HG03460 (cell line): Measurements from ENCODE around the gene STXBP3.
"Not testable (repeated sequence)": the region's sequence is repeated elsewhere in the genome, so short reads cannot be mapped to it uniquely, and the experiment has no call there.

Source experiments
- ATAC-seq: cut with Tn5 transposase; IDR thresholded peaks from one replicate; pipeline ENCODE4 v1.9.1; 2021; ENCODE audit not compliant: unreplicated experiment

The STXBP3 gene

GRCh38 chr1:108729481-108729880, 17.0 kb upstream of the STXBP3 start:
- no peak for ATAC-seq

GRCh38 chr1:108732398-108732797, 14.1 kb upstream of the STXBP3 start:
- no peak for ATAC-seq

GRCh38 chr1:108734171-108734865, 12.2 kb upstream of the STXBP3 start:
- ATAC-seq = no peak

- ATAC-seq = no peak
Measured at GRCh38 chr1:108742253-108742652, 4.2 kb upstream of the STXBP3 start.

- no peak for ATAC-seq
Measured at GRCh38 chr1:108745980-108746381, 493 bp upstream of the STXBP3 start.

DNA sequence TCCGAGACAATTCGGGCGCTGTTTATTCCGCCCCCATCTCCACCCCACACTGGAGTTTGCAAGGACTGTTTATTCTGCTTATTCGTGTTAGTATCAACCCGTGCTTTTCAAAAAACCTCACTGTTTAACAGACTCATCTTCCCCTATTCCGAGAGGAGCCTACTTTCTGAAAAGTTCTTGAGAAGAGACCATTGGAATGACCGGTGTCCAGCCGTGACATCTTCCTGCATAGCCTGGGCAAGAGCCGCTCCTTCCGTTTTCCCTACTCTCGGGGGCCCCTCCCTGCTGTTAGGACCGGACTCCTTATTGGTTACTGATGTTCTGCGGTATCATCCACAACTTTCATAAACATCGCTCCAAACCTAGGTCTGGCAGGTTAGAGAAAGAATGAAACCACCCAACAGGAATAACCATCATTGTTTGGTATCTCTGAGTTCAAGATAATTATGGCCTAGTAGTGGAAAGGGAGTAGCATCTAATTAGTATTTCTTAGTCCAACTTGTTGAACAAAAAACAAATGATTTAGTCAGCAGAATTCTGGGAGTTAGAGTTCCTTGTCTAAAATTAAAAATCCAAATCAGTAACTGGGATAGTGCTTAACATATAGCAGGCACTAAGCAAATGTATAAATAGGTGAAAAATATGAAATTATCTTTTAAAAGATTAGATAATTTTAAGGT, 837 bp downstream of the STXBP3 start:
- ATAC-seq = peak; percentile 41

DNA sequence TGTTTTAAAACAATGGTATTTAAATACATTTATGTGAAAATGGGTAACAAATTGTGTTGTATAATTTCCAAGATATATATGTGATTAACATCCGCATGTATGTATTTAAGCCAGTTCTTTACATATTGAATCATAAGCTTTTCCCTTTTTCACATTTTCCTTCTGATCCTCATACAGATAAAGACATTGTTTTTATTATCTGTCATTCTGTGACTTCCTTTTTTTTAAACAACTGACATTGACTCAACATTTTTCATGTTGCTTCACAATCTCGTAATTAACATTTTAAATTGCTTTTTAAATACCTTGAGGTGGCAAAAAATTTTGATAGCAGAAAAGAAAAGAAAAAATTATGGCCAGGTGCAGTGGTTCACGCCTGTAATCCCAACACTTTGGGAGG, 1.4 kb downstream of the STXBP3 start:
- ATAC-seq = no peak

DNA sequence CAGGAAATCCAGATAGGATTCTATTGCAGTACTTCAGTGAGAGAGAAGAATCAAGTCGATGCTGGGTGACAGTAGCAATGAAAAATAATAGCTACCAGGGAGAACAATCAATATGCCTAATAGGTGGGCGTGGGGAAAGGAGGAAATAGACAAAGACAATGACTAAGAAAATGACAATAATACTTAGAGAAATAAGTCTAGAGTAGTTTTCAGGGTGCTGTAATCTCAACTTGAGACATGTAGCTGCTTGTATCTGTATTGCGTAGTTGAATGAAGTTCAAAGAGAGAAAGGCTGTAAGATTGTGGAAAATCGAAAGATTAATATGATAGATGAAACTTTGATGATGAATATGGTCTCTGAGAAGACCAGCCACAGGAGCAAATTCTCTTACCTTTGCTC, 2.6 kb downstream of the STXBP3 start:
- no peak for ATAC-seq

DNA sequence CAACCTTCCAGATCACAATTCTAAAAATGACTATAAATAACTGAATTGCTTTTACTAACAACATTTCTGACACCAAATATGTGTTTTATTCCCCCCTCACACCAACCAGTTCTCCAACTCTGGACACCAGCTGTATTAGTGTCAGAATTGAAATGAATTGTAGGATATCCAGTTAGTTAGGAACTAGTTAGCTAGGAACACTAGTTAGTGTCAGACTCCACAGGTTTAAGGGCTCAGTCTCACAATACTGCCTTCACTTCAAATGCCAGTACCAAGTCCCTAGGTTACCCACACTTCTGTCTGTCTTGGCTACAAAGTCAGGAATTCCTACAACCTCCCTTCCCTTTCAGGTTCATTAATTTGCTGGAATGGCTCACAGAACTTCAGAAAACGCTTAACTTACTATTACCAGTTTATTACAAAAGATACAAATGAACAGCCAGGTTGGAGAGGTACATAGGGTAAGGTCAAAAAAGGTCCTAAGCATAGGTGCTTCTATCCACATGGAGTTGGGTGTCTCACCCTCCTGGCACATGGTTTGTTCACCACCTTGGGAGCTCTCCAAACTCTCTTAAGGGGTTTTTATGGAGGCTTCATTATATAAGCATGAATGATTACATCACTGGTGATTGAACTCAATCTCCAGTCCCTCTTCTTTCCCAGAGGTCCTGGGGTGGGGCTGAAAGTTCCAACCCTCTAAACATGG, 4.2 kb downstream of the STXBP3 start:
- no peak for ATAC-seq

- no peak for ATAC-seq
Measured at GRCh38 chr1:108753363-108753762, 6.9 kb downstream of the STXBP3 start.

- ATAC-seq = no peak
Measured at GRCh38 chr1:108758796-108759195, 12.3 kb downstream of the STXBP3 start.

DNA sequence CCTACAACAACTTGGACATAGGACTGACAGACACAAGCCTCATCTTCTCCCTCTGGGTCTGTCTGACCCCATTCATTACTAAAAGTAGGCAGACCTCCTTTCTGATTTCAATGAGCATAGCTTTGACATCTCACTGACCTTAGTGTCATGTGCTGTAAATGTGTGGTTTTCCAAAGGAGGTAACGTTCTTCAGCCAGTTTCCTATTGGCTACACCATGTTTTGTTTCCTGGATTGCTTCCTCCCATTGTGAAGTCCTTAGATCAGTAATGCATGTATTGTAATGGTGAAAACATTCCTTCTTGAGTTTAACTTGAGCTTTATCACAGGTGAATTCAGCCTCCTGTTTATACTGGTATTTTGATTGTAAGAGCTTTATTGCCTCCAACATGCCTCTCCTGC, 20.6 kb downstream of the STXBP3 start:
- no peak for ATAC-seq

DNA sequence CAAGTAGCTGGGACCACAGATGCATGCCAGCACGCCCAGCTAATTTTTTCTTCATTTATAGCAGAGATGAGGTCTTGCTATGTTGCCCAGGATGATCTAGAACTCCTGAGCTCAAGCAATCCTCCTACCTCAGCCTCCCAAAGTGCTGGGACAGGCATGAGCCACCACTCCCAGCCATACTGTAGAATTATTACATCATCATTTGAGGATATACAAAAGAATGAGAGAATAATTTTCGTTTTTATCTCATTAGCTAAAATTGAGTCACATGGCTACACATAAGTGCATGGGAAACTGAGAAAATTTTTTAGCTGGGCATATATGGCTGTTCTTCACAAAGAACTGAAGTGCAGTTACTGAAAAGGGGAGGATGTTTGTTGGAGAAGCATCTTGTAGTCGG, 21.2 kb downstream of the STXBP3 start:
- no peak for ATAC-seq

DNA sequence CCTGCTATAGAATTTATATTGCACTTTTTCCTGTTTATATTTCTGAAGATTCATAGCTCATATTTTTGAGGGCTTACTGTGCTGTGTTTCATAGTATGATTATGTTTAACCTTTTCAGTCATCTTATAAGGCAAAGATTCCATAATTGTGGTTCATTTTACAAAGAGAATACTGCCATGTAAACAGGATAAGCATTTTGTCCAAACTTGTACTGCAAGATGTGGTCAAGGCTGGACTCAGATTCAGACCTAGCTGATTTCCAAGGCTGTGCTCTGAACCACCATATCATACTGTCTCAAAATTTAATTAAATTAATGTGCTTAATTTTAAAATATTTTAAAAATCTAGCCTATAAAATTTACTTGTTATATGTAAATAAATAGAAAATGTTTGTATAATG, 31.4 kb downstream of the STXBP3 start:
- no peak for ATAC-seq

- no peak for ATAC-seq
Measured at GRCh38 chr1:108779455-108779854, 33.0 kb downstream of the STXBP3 start.

DNA sequence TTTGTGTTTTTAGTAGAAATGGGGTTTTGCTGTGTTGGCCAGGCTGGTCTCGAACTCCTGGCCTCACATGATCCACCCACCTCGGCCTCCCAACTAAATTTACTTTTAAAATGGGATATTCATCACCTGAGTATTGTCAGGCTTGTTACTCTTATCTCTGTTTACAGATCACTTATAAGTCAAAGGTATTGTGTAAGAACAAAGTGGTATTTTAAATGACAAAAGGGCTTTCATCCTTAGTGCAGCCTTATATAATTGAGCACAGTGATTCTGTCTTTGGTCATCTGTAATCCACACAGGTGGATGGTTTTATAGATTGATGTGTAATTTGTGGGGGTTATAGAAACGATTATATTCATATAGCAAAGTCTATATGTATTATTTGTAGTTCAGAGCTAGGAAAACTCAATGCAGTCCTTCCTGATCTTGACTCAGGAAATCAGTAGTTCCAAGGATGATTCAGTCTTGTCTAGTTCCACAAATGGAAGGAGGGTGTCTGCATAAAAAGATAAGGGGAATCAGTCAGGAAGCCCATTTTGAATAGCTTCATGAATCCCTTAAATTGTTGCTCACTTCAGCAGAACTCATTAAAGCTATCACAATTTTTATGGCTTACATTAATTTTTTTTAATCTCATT, 34.6 kb downstream of the STXBP3 start:
- no peak for ATAC-seq

GRCh38 chr1:108781575-108781944, 35.1 kb downstream of the STXBP3 start:
- ATAC-seq = not testable (repeated sequence)

- ATAC-seq = no peak
Measured at GRCh38 chr1:108785264-108785663, 38.8 kb downstream of the STXBP3 start.

GRCh38 chr1:108785880-108786279, 39.4 kb downstream of the STXBP3 start:
- no peak for ATAC-seq

- no peak for ATAC-seq
Measured at GRCh38 chr1:108791790-108792189, 45.3 kb downstream of the STXBP3 start.

- no peak for ATAC-seq
Measured at GRCh38 chr1:108792420-108792819, 45.9 kb downstream of the STXBP3 start.

- ATAC-seq = no peak
Measured at GRCh38 chr1:108799001-108799400, 52.5 kb downstream of the STXBP3 start.
